ENCODE results near the gene FCRL6. TPM values are rescaled to one million over a fixed set of nuclear protein-coding genes. Genes with fewer than 3 reads are reported as not detected.
A peak's percentile ranks its signal among the peaks of the same experiment; 100 is the strongest.

FCRL6 gene
- total RNA-seq, 4 donors from 2014 or later, result not detected

GRCh38 chr1:159823406-159823805 lies 21.2 kb downstream of the FCRL6 start:
- no peaks in the 10 kb centered on the region for H3K9me3 ChIP-seq

GRCh38 chr1:159825564-159825963 lies 23.4 kb downstream of the FCRL6 start:
- Histone ChIP-seq H3K36me3 (no peaks in the 10 kb centered on the region), H3K4me1 (peaks cover 0 to 5% of the 10 kb centered on the region in 2 donors), H3K4me3 (no peak overlapping the region), H3K27ac (no peak overlapping the region), H3K9me3 (no peaks in the 10 kb centered on the region), H3K27me3 (peaks cover 0 to 4% (median 2%) of the 10 kb centered on the region in 3 donors)
- no peak for DNase-seq
- ATAC-seq, result no peak
- intact Hi-C loops (cut with DNase I; ENCODE audit: low total_unique reads) (no loop called here), in situ Hi-C loops (cut with MboI; ENCODE audit: low sequenced_read_pairs in 4 of 4) (no loop called here)
- TF ChIP-seq POLR2A (IDR thresholded peaks at IDR 0.05), result no peak
- TF ChIP-seq CTCF (IDR thresholded peaks at IDR 0.05 in 4 of 5, conservative IDR thresholded peaks at IDR 0.05 in 1 of 5), result no peak

More at GRCh38 chr1:159823406-159823805, 21.2 kb downstream of the FCRL6 start:
- ATAC-seq (no peak), DNase-seq (no peak)
- in situ Hi-C loops (cut with MboI; ENCODE audit: low sequenced_read_pairs in 4 of 4), result no loop called here
- TF ChIP-seq POLR2A (IDR thresholded peaks at IDR 0.05) (no peak), CTCF (IDR thresholded peaks at IDR 0.05 in 4 of 5, conservative IDR thresholded peaks at IDR 0.05 in 1 of 5) (no peak)
- H3K36me3 ChIP-seq, result no peaks in the 10 kb centered on the region
- peaks cover 0 to 4% (median 2%) of the 10 kb centered on the region in 3 donors for H3K27me3 ChIP-seq
- no peaks in the 10 kb centered on the region for H3K4me1 ChIP-seq
- intact Hi-C loops (cut with DNase I; ENCODE audit: low total_unique reads), result no loop called here
- no peak overlapping the region for H3K27ac ChIP-seq
- no peak overlapping the region for H3K4me3 ChIP-seq

- TF ChIP-seq POLR2A (IDR thresholded peaks at IDR 0.05) (no peak), CTCF (IDR thresholded peaks at IDR 0.05 in 4 of 5, conservative IDR thresholded peaks at IDR 0.05 in 1 of 5) (no peak)
- H3K27me3 ChIP-seq, result peaks cover 0 to 4% (median 2%) of the 10 kb centered on the region in 3 donors
- no peaks in the 10 kb centered on the region for H3K9me3 ChIP-seq
- H3K4me3 ChIP-seq, result no peak within 1 kb of the TSS
- ATAC-seq, result peak in 1 of 2 donors; percentile 12
- H3K36me3 ChIP-seq, result no peaks in the 10 kb centered on the region
- in situ Hi-C loops (cut with MboI; ENCODE audit: low sequenced_read_pairs in 4 of 4), result no loop called here
- peaks cover 0 to 10% of the 10 kb centered on the region in 2 donors for H3K4me1 ChIP-seq
- no peak within 1 kb of the TSS for H3K27ac ChIP-seq
- intact Hi-C loops (cut with DNase I; ENCODE audit: low total_unique reads), result no loop called here
- peak; percentile 27 to 36 for DNase-seq
Observed at GRCh38 chr1:159826441-159827101, 24.4 kb downstream of the FCRL6 start, which contains the start of gene SLAMF8. Gene SLAMF8, plus strand, starts transcription at chr1:159826873. Its CDS starts 26 bp downstream, at chr1:159826899.

GRCh38 chr1:159827102-159827490 lies 24.9 kb downstream of the FCRL6 start:
- ATAC-seq (no peak), DNase-seq (no peak)
- intact Hi-C loops (cut with DNase I; ENCODE audit: low total_unique reads), result no loop called here
- Histone ChIP-seq H3K4me1 (peaks cover 0 to 10% of the 10 kb centered on the region in 2 donors), H3K9me3 (no peaks in the 10 kb centered on the region), H3K36me3 (no peaks in the 10 kb centered on the region), H3K4me3 (no peak overlapping the region), H3K27ac (no peak overlapping the region), H3K27me3 (peaks cover 0 to 4% (median 2%) of the 10 kb centered on the region in 3 donors)
- in situ Hi-C loops (cut with MboI; ENCODE audit: low sequenced_read_pairs in 4 of 4), result no loop called here
- TF ChIP-seq POLR2A (IDR thresholded peaks at IDR 0.05) (no peak), CTCF (IDR thresholded peaks at IDR 0.05 in 4 of 5, conservative IDR thresholded peaks at IDR 0.05 in 1 of 5) (no peak)
